Measurements from ENCODE around the gene AK9. TPM values are rescaled to one million over a fixed set of nuclear protein-coding genes. Genes with fewer than 3 reads are reported as not detected.

AK9 gene
- total RNA-seq, 1 donor from 2014 or later: 4.5 TPM

GRCh38 chr6:109508166-109508860, 182.7 kb downstream of the AK9 start:
- no peak for TF ChIP-seq CTCF (conservative IDR thresholded peaks at IDR 0.05; ENCODE audit: low read depth, low read length)
- no peak overlapping the region for H3K4me3 ChIP-seq (ENCODE audit: low read depth, low read length)
- DNase-seq (ENCODE audit: low read depth): no peak

- DNase-seq (ENCODE audit: low read depth): no peak
- no peak for TF ChIP-seq CTCF (conservative IDR thresholded peaks at IDR 0.05; ENCODE audit: low read depth, low read length)
- H3K4me3 ChIP-seq (ENCODE audit: low read depth, low read length): no peak overlapping the region
These were observed 183.4 kb downstream of the AK9 start for GRCh38 chr6:109507490-109508072.

GRCh38 chr6:109506841-109507240, 184.2 kb downstream of the AK9 start:
- H3K4me3 ChIP-seq (ENCODE audit: low read depth, low read length): no peak overlapping the region
- no peak for DNase-seq (ENCODE audit: low read depth)
- TF ChIP-seq CTCF (conservative IDR thresholded peaks at IDR 0.05; ENCODE audit: low read depth, low read length): no peak

- H3K4me3 ChIP-seq (ENCODE audit: low read depth, low read length): no peak overlapping the region
- DNase-seq (ENCODE audit: low read depth): no peak
- no peak for TF ChIP-seq CTCF (conservative IDR thresholded peaks at IDR 0.05; ENCODE audit: low read depth, low read length)
These were observed 184.7 kb downstream of the AK9 start for GRCh38 chr6:109506314-109506713.

- no peak for TF ChIP-seq CTCF (conservative IDR thresholded peaks at IDR 0.05; ENCODE audit: low read depth, low read length)
- no peak for DNase-seq (ENCODE audit: low read depth)
- no peak overlapping the region for H3K4me3 ChIP-seq (ENCODE audit: low read depth, low read length)
These were observed 187.4 kb downstream of the AK9 start for GRCh38 chr6:109503327-109504224.

- H3K4me3 ChIP-seq (ENCODE audit: low read depth, low read length): no peak overlapping the region
- DNase-seq (ENCODE audit: low read depth): no peak
- TF ChIP-seq CTCF (conservative IDR thresholded peaks at IDR 0.05; ENCODE audit: low read depth, low read length): no peak
These were observed 192.1 kb downstream of the AK9 start for GRCh38 chr6:109498936-109499335.

Data from epithelial cell of proximal tubule (primary cell).